ELF-1 (cell line): Measurements from ENCODE around the gene NLGN4X.

Experiments used
- DNase-seq: peaks from one replicate; pipeline ENCODE4 v3.0.0-alpha.2; 2016; ENCODE audit warnings: low read depth, low spot score

NLGN4X gene

GRCh38 chrX:6228720-6229119, at the start of gene NLGN4X:
NLGN4X (minus strand) TSS chrX:6228867; CDS start chrX:6151466, 77,401 bp downstream.
- DNase-seq = peak; percentile 56

GRCh38 chrX:6266041-6266440, 37.4 kb upstream of the NLGN4X start:
- DNase-seq = no peak

GRCh38 chrX:6262959-6263358, 34.3 kb upstream of the NLGN4X start:
- no peak for DNase-seq

- DNase-seq = peak; percentile 10
These were observed 28.4 kb upstream of the NLGN4X start for GRCh38 chrX:6257025-6257424.

- DNase-seq = no peak
These were observed 16.0 kb upstream of the NLGN4X start for GRCh38 chrX:6244666-6245065.

GRCh38 chrX:6238576-6238975, 9.9 kb upstream of the NLGN4X start:
- DNase-seq = no peak

- no peak for DNase-seq
These were observed 732 bp downstream of the NLGN4X start for GRCh38 chrX:6227935-6228334.

- peak; percentile 23 for DNase-seq
These were observed 1.2 kb downstream of the NLGN4X start for GRCh38 chrX:6227453-6227835.

- DNase-seq = peak; percentile 59
These were observed 1.8 kb downstream of the NLGN4X start for GRCh38 chrX:6226596-6227452.

GRCh38 chrX:6225911-6226595, 2.6 kb downstream of the NLGN4X start:
- peak; percentile 65 for DNase-seq

- DNase-seq = peak; percentile 28
These were observed 3.3 kb downstream of the NLGN4X start for GRCh38 chrX:6225288-6225910.

- no peak for DNase-seq
These were observed 5.2 kb downstream of the NLGN4X start for GRCh38 chrX:6223516-6223915.

GRCh38 chrX:6210230-6210629, 18.4 kb downstream of the NLGN4X start:
- no peak for DNase-seq

GRCh38 chrX:6203462-6204215, 25.0 kb downstream of the NLGN4X start:
- no peak for DNase-seq

- no peak for DNase-seq
These were observed 29.2 kb downstream of the NLGN4X start for GRCh38 chrX:6199486-6199885.

GRCh38 chrX:6187256-6187655, 41.4 kb downstream of the NLGN4X start:
- DNase-seq = no peak

- no peak for DNase-seq
These were observed 43.7 kb downstream of the NLGN4X start for GRCh38 chrX:6184900-6185515.

- DNase-seq = no peak
These were observed 52.8 kb downstream of the NLGN4X start for GRCh38 chrX:6175914-6176313.

- DNase-seq = no peak
These were observed 58.2 kb downstream of the NLGN4X start for GRCh38 chrX:6170424-6170823.

- DNase-seq = no peak
These were observed 59.3 kb downstream of the NLGN4X start for GRCh38 chrX:6169407-6169806.

GRCh38 chrX:6163721-6164120, 64.9 kb downstream of the NLGN4X start:
- no peak for DNase-seq
